ENCODE results near the gene CEBPG.

The CEBPG gene

DNA sequence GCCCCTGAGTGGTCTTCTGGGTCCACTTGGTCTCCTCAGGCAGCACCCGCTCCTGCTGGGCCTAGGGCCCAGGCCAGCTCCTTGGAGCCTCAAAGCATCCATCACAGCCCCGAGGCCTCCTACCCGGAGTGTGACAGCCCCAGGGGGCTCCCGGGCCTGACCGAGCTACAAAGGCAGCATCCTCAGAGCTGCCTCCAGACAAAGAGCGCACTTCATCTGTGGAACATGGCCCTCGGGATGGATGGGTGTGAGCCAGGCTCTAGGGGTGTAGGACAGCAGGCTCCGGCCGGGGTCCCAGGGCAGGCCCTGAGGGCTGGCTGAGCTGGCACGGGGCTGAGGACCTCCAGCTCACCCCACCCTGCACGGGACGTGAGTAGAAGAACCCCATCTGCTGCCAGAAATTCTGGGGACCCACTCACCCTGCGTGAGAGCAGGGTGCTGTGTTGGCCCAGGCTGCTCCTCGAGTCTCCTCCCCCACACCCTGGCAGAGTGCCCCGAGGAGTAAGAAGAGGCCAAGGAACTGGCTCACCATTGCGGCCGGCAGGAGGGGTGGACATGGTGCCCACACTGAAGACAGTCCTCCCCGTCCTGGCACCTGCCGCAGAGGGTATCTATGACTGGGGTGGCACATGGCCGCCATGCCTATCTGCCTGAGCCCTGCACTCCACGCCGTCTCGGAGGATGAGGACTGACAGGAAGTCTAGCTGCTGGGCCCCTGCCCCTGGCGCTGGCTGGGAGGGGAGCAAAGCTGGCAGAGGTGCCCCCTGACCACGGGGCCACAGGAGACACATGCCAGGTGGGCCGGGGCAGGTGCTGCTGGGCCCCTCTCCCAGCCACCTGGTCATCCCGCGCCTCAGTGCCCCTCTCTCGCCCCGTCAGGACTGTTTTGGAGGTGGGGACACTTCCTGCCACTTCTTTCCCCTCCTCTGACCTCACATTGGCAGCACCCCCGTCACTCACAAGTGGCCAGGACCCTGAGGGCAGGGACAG is 22.3 kb downstream of the CEBPG start:
- no peak for DNase-seq (ENCODE audit: low read depth)

GRCh38 chr19:33396701-33397535 is 23.4 kb downstream of the CEBPG start:
- DNase-seq (ENCODE audit: low read depth) = no peak

DNA sequence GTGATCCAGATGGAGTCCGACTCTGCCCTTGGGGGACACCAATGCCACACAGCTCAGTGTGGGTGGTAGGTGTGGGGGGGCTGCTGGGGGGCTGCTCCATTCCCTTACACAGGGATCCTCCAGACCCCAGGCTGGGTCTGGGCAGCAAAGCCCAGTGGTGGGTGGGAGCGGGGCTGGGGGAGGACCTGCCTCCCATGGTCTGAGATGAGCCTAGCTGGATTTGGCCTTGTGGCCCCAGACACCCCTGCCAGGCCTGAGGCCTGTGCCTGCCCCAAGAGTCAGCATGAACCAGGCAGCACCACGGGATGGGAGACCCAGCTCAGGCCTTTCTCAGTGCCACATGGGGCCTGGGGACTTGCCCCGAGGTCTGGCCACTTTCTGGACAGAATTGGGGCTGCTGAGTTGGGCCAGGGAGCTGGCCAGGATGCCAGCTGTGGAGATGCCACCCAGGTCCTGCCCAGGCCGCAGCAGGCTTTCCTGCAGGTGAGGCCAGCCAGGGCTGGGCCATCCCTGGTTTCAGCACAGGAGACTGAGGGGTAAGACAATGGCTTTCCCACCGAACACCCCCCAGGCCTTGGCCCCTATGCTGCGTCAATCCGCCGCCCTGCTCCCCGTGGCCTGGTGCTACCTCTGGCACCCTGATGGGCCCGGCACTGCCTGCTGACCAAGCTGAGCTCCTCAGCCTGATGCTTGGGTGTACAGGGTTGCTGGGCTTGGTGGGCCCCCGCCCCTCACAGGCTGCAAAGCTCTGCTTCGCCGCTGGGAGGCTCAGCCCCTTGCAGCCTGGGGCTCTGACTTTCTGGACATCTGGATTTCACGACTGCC is 24.2 kb downstream of the CEBPG start:
- DNase-seq (ENCODE audit: low read depth) = no peak

DNA sequence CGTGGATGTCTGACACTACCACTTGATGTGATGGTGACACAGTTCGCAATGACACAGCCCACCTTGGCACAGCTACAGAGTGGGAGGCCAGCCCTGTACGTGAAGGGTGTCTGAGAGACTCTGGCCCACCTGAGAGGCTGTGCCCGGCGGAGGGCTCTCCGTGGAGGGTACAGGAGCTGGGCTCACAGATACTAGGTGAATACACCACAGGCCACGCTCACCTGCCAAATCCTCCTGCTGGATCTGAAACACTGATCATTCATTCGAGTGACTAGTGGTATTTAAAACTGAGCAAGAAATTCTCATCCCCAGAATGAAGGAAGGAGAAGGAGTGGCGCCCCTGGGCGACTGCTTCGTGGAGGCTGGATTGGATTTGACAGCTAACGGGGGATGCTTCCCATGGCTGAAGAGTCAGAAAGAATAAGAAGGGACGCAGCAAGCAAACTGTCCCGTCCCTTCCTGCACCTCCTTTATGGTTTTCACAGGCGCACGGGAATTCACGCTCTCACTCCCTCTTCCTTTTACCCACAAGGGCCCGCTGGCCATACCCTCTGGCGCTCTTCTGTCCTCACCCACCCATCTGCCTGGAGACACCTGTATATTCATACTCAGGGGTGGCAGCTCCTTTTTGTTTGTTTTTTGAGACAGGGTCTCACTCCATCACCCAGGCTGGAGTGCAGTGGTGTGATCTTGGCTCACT is 25.0 kb downstream of the CEBPG start:
- DNase-seq (ENCODE audit: low read depth) = no peak

GRCh38 chr19:33399081-33399744 is 25.7 kb downstream of the CEBPG start:
- DNase-seq (ENCODE audit: low read depth) = no peak

DNA sequence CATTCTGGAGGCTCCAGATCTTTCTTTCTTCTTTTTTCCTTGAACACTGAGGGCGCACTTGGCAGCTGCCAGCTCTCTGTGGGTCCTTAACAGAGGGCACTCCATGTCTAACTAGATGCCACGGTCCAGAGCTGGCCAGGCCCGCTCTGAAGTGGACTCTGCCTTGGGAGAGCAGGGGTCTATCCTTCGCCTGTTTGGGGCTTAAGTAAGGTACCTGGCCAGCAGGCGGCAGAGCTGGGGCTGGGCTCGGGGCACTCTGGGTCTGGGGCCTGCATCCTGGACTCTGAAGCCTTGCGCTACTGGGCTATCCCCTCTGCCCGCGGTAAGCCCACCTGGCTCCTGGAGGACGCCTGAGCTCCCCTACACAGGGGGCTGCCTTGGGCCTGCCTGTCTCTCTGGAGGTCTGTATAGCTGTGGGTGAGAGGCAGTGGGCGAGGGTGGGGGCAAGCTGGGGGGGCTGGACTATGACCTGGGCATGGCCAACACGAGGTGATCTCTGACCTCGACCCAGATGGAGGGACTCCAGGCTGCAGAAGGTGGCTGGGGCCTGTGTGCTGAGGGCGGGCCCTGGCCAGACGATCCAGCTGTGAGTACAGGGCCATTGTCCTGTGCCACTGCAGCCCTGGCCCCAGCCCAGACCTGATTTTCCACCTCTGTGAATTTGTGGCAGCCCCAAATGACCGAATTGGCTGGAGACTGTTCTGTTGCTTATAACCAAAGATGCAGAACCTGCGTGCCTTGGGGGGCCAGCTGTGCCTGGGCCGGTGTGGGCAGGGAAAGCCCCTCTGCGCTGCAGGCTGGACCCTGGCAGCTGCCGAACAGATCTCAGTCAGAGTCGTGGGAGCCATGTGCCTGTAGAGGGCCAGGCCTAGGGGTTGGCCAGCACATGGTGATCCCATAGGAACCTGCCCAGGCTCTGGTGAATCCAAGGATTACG is 26.5 kb downstream of the CEBPG start:
- DNase-seq (ENCODE audit: low read depth) = no peak

- no peak for DNase-seq (ENCODE audit: low read depth)
Measured at GRCh38 chr19:33400856-33401682, 27.6 kb downstream of the CEBPG start.

DNA sequence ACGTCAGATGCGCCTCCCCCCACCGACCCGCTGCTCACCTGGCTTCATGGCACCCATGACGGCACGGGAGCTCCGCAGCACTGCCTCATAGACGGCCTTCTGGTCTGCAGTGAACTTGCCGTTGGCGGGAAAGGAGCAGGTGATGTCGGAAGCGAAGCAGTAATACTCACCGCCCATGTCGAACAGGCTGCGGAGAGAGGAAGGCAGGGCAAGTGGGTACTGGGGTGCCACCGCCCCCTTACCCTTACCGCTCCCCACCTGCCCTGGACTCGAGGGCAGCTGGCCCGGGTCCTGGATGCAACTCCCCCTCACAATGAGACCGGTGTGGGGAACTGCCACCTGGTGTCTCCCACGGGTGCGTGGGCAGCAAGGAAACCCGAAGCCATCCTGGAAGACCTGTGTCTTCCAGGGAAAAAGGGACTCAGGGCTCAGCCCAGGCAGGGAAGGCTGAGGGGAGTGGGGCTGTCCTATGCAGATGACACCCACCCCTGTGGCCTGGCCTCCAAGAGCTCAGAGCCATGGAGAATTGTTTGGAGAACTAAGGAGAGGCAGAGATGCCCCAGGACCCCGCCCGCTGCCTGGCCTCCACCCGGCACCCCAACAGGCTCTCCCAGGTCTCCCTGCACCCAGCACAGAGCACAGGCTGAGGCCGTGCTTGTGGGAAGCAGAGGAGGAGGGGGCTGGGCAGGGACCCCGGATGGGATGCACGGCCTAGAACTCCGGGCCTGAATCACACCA is 28.3 kb downstream of the CEBPG start:
- DNase-seq (ENCODE audit: low read depth) = no peak

- DNase-seq (ENCODE audit: low read depth) = no peak
Measured at GRCh38 chr19:33402421-33403220, 29.1 kb downstream of the CEBPG start.

- no peak for DNase-seq (ENCODE audit: low read depth)
Measured at GRCh38 chr19:33403221-33403972, 29.9 kb downstream of the CEBPG start.

- DNase-seq (ENCODE audit: low read depth) = no peak
Measured at GRCh38 chr19:33403973-33404304, 30.4 kb downstream of the CEBPG start.

DNA sequence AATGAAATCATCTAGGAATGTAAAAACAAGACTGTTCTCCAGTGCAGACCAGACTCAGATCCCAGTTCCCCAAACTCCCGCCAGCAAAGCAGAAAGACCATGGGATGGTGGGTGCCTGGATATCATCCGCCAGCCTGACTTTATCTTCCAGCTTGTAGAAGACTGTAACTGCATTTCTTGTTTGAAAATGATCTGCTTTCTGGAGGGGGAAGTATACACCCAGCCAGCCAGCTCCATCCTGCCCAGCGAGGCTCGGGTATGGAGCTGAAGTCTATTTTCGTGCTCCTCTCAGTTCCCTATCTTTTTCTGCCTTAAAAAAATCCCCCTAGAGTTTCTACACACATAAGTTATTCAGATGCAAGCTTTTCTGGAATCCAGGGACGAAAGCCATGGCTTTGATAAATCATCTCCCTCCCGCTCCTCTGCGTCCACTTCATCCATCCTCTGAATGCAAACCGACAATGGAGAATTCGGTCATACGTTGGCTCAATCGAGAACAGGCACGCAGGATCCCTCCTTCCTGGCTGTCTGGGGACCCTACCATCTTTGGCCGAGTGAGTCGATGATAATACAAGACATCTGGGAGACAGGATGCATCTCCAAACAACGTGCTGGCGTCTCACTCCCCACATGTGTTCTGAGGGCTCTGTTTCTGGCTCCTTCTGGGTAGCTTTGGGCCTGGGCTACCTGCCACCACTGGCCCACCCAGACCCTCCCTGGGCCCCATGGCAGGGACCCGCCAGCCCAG is 31.2 kb downstream of the CEBPG start:
- no peak for DNase-seq (ENCODE audit: low read depth)

GRCh38 chr19:33405254-33405552 is 31.7 kb downstream of the CEBPG start:
- DNase-seq (ENCODE audit: low read depth) = no peak

- no peak for DNase-seq (ENCODE audit: low read depth)
Measured at GRCh38 chr19:33405553-33406461, 32.3 kb downstream of the CEBPG start.

GRCh38 chr19:33406521-33407139 is 33.1 kb downstream of the CEBPG start:
- peak; percentile 62 for DNase-seq (ENCODE audit: low read depth)

All from stimulated activated CD8-positive, alpha-beta memory T cell treated with anti-CD3 and anti-CD28 coated beads, Interleukin-12 subunit alpha, Interleukin-12 subunit beta, amount 100 ng/mL, for 1 hour (primary cell).